K562 (cell line): Measurements from ENCODE around the gene NXPH4.

Experiments used
- CTCF ChIP-seq, 3 experiments: IDR thresholded peaks in 2 of 3; conservative IDR thresholded peaks in 1 of 3; 2 replicates each; pipeline ENCODE4 v1.5.1; 2011 to 2012; ENCODE audit warnings: low read length in 3 of 3, mild to moderate bottlenecking in 3 of 3, control low read depth in 2 of 3, improper control_type of control experiment in 1 of 3, inconsistent platforms in 1 of 3, low read depth in 1 of 3, mixed read lengths in 1 of 3, moderate library complexity in 1 of 3; ENCODE audit not compliant: insufficient read depth in 2 of 3
- ZBTB43 ChIP-seq: sonication (generic); formaldehyde crosslinking; IDR thresholded peaks from 2 replicates; pipeline ENCODE4 v1.8.0; 2023; ENCODE audit warnings: mild to moderate bottlenecking, missing genetic modification reagents

DNA sequence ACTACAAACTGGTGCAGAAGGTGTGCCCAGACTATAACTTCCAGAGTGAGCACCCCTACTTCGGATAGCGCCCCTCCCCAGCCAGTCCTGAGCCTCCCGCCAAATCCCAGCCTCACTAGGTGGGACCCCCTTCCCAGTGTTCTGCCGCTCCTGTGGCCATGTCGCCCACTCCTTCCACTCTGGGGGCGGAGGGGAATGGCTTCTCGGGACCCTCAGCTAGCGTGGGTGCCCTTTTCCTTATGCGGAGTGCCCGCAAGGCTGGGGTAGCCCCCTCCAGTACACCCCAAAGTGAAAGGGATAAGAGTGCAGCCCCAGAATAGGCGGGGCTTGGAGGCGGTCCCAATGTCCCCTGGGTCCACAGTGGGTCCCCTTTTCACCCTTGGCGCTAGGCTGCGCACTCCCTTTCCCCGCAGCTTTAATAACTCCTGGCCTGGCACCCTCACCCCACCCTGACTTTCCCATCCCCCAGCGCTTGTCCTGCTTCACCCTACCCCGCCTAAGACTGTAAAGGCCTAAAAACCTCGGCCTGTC, 9.2 kb downstream of the NXPH4 start:
- no peak for TF ChIP-seq ZBTB43 (CRISPR knock-in tag)
- TF ChIP-seq CTCF (IDR thresholded peaks at IDR 0.05 in 2 of 3, conservative IDR thresholded peaks at IDR 0.05 in 1 of 3; ENCODE audit: insufficient read depth in 2 of 3, low read depth in 1 of 3, low read length in 3 of 3) = no peak
